CD4-positive, alpha-beta T cell (primary cell): ENCODE measurements around the gene CDK14. TPM values are rescaled to one million over a fixed set of nuclear protein-coding genes. Genes with fewer than 3 reads are reported as not detected.

Source experiments
- ATAC-seq: fragments of 200-7000 bp; cut with Tn5 transposase; one replicate; pipeline ENCODE4 v1.10.0; 2022; ENCODE audit warnings: mild to moderate bottlenecking; ENCODE audit not compliant: poor library complexity
- CTCF ChIA-PET: fragments of 350-600 bp; sonication (Branson Sonifier 250); formaldehyde crosslinking; loops from one replicate; lab custom pipeline; 2021; ENCODE audit warnings: antibody characterized with exemption, inconsistent platforms; lab: Charles Lee
- POLR2A ChIA-PET: fragments of 350-600 bp; sonication (Branson Sonifier 250); formaldehyde crosslinking; loops from one replicate; lab custom pipeline; 2021; ENCODE audit warnings: antibody characterized with exemption, inconsistent platforms; lab: Charles Lee
- DNase-seq, 14 experiments: peaks; one replicate each; pipeline ENCODE4 v3.0.0-alpha.2; 2013 to 2020; ENCODE audit warnings: mixed read lengths in 2 of 14
- H3K27ac ChIP-seq, 2 donors: one replicate each; pipeline versions ENCODE4 v1.5.1 to v1.7.0; 2013; ENCODE audit warnings: low read length in 2 of 2, low read depth in 1 of 2, mild to moderate bottlenecking in 1 of 2
- H3K27me3 ChIP-seq, 2 experiments: 1 replicate in 1 of 2; 2 replicates in 1 of 2; pipeline versions ENCODE4 v1.6.1 to v1.7.0; 2013; ENCODE audit warnings: low read length in 2 of 2, control low read depth in 1 of 2, mild to moderate bottlenecking in 1 of 2, moderate library complexity in 1 of 2; ENCODE audit not compliant: insufficient read depth in 2 of 2, control insufficient read depth in 1 of 2
- H3K36me3 ChIP-seq: one replicate; pipeline ENCODE4 v1.6.1; 2013; ENCODE audit warnings: low read length, control low read depth; ENCODE audit not compliant: insufficient read depth
- H3K4me1 ChIP-seq: one replicate; pipeline ENCODE4 v1.6.1; 2013; ENCODE audit warnings: low read length, control low read depth; ENCODE audit not compliant: insufficient read depth
- H3K4me3 ChIP-seq: one replicate; pipeline ENCODE4 v1.5.1; 2013; ENCODE audit warnings: mild to moderate bottlenecking, low read length, moderate library complexity
- H3K9me3 ChIP-seq, 2 experiments: 1 replicate in 1 of 2; 2 replicates in 1 of 2; pipeline versions ENCODE4 v1.6.1 to v1.7.0; 2013; ENCODE audit warnings: low read length in 2 of 2, mild to moderate bottlenecking in 2 of 2, control low read depth in 1 of 2, moderate library complexity in 1 of 2; ENCODE audit not compliant: control insufficient read depth in 1 of 2, insufficient read depth in 1 of 2
- H3K27ac Mint-ChIP-seq: one replicate; pipeline ENCODE4 v1.8.0; 2020; ENCODE audit warnings: mixed read lengths
- H3K27me3 Mint-ChIP-seq: one replicate; pipeline ENCODE4 v1.8.0; 2021; ENCODE audit warnings: mixed read lengths
- H3K36me3 Mint-ChIP-seq: one replicate; pipeline ENCODE4 v1.8.0; 2021; ENCODE audit warnings: low read depth, mixed read lengths
- H3K4me1 Mint-ChIP-seq: one replicate; pipeline ENCODE4 v1.8.0; 2021; ENCODE audit warnings: low read depth, mixed read lengths
- H3K4me3 Mint-ChIP-seq: one replicate; pipeline ENCODE4 v1.8.0; 2020; ENCODE audit warnings: mild to moderate bottlenecking, mixed read lengths
- H3K9me3 Mint-ChIP-seq: one replicate; pipeline ENCODE4 v1.8.0; 2020; ENCODE audit warnings: mixed read lengths
- intact Hi-C, 2 experiments: fragments of 100-400 bp; cut with DNase I in 1 of 2; cut with micrococcal nuclease in 1 of 2; formaldehyde crosslinking; loops; one replicate each; pipeline versions ENCODE4 v1.15.1 to v1.9.0; 2023 to 2025; cut with DNase I, micrococcal nuclease
- total RNA-seq, 174 experiments: library from RNA in 2 of 174; stranded (reverse) in 2 of 174; gene quantifications; one replicate each; pipeline ENCODE4 v1.2.3 and lab custom pipeline; 2021 to 2026
- TF ChIP-seq, protein P1 (sequence below): fragments of 200-600 bp; IDR thresholded peaks from one replicate; pipeline ENCODE4 v1.8.0; 2022; ENCODE audit warnings: antibody characterized with exemption, mild to moderate bottlenecking

The CDK14 gene
- total RNA-seq, 2 experiments from 2014 or later: 0.45 to 0.47 TPM

DNA sequence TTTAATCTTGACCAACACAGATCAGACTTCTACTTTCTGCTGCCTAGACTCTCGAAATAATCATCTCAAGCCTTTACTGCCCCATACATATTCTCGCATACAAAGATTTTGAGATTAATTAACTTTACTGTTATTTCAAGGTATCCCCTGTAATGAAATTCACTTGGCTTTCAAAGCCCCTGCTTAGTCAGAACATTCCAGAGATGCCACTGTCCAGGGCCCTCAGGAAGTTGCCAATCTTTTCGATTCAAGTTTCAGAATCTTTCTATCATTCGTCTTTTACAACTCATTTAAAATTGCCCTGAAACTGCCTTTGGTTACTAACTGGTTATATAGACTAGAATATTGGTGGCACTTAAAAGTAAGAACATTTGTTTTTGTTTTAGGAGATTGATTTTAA lies 320.2 kb downstream of the CDK14 start:
- no peaks in the 10 kb centered on the region for H3K9me3 Mint-ChIP-seq
- H3K4me3 ChIP-seq: no peak overlapping the region
- H3K27ac Mint-ChIP-seq: no peak overlapping the region
- H3K27me3 Mint-ChIP-seq: no peaks in the 10 kb centered on the region
- no peaks in the 10 kb centered on the region for H3K4me1 ChIP-seq
- H3K4me3 Mint-ChIP-seq: no peak overlapping the region
- POLR2A ChIA-PET: no interaction called here
- no peak for ATAC-seq
- CTCF ChIA-PET: no interaction called here
- no peaks in the 10 kb centered on the region for H3K36me3 Mint-ChIP-seq
- no peaks in the 10 kb centered on the region for H3K27me3 ChIP-seq
- no peaks in the 10 kb centered on the region for H3K9me3 ChIP-seq
- no peaks in the 10 kb centered on the region for H3K36me3 ChIP-seq
- H3K4me1 Mint-ChIP-seq: no peaks in the 10 kb centered on the region
- TF ChIP-seq, protein P1, sequence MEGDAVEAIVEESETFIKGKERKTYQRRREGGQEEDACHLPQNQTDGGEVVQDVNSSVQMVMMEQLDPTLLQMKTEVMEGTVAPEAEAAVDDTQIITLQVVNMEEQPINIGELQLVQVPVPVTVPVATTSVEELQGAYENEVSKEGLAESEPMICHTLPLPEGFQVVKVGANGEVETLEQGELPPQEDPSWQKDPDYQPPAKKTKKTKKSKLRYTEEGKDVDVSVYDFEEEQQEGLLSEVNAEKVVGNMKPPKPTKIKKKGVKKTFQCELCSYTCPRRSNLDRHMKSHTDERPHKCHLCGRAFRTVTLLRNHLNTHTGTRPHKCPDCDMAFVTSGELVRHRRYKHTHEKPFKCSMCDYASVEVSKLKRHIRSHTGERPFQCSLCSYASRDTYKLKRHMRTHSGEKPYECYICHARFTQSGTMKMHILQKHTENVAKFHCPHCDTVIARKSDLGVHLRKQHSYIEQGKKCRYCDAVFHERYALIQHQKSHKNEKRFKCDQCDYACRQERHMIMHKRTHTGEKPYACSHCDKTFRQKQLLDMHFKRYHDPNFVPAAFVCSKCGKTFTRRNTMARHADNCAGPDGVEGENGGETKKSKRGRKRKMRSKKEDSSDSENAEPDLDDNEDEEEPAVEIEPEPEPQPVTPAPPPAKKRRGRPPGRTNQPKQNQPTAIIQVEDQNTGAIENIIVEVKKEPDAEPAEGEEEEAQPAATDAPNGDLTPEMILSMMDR: no peak
- H3K27ac ChIP-seq: no peak overlapping the region
- intact Hi-C loops: no loop called here
- DNase-seq: no peak

DNA sequence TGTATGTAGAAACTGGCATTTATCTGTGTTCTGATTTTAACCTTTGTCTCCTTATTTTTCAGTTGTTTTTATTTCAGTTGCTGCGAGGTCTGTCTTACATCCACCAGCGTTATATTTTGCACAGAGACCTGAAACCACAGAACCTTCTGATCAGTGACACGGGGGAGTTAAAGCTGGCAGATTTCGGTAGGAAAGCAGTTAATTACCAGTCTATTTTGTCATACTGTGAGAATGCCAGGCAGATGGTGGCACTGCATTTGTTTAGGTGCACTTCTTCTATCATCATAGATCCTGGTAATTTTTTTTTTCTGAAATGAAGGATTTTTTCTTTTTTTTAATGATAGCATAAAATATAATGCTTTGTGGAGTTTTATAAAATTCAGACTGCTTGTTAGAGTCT lies 321.4 kb downstream of the CDK14 start:
- H3K27me3 Mint-ChIP-seq: no peaks in the 10 kb centered on the region
- H3K4me1 Mint-ChIP-seq: no peaks in the 10 kb centered on the region
- Histone ChIP-seq H3K4me1 (no peaks in the 10 kb centered on the region), H3K27me3 (no peaks in the 10 kb centered on the region), H3K4me3 (no peak overlapping the region), H3K9me3 (no peaks in the 10 kb centered on the region), H3K27ac (no peak overlapping the region), H3K36me3 (no peaks in the 10 kb centered on the region)
- no peak overlapping the region for H3K4me3 Mint-ChIP-seq
- DNase-seq: no peak
- CTCF ChIA-PET: no interaction called here
- POLR2A ChIA-PET: no interaction called here
- TF ChIP-seq, protein P1: no peak
- H3K27ac Mint-ChIP-seq: no peak overlapping the region
- intact Hi-C loops: no loop called here
- H3K9me3 Mint-ChIP-seq: no peaks in the 10 kb centered on the region
- no peak for ATAC-seq
- no peaks in the 10 kb centered on the region for H3K36me3 Mint-ChIP-seq

DNA sequence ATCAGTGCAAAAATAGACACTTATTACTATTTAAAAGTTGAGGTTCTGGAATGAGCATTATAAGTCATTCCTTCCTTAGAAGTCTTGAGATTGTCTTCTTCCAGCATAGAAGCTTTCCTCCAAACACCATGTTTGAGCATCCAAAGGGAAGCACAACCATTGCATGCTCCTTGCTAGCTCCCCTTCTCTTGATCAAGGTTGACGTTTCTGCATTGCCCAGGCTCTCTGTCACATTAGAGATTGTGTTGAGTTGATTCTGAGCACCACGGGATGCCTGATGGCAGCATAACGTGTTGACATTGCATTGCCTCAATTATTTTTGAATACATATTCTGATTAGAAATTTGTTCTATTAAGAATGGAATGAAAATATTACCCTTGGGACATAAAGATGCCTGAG lies 322.2 kb downstream of the CDK14 start:
- Histone ChIP-seq H3K27ac (no peak overlapping the region), H3K9me3 (no peaks in the 10 kb centered on the region), H3K36me3 (no peaks in the 10 kb centered on the region), H3K4me3 (no peak overlapping the region), H3K4me1 (no peaks in the 10 kb centered on the region), H3K27me3 (no peaks in the 10 kb centered on the region)
- Mint-ChIP-seq H3K27me3 (no peaks in the 10 kb centered on the region), H3K9me3 (no peaks in the 10 kb centered on the region), H3K36me3 (no peaks in the 10 kb centered on the region), H3K4me3 (no peak overlapping the region), H3K4me1 (no peaks in the 10 kb centered on the region), H3K27ac (no peak overlapping the region)
- POLR2A ChIA-PET: no interaction called here
- intact Hi-C loops: no loop called here
- CTCF ChIA-PET: no interaction called here
- TF ChIP-seq, protein P1: no peak
- ATAC-seq: no peak
- no peak for DNase-seq
